ENCODE data around the gene CNNM3. TPM values are rescaled to one million over a fixed set of nuclear protein-coding genes. Genes with fewer than 3 reads are reported as not detected.

The CNNM3 gene
- total and polyA plus RNA-seq, 2 experiments from 2014 or later: 17.1 to 25.8 TPM

DNA sequence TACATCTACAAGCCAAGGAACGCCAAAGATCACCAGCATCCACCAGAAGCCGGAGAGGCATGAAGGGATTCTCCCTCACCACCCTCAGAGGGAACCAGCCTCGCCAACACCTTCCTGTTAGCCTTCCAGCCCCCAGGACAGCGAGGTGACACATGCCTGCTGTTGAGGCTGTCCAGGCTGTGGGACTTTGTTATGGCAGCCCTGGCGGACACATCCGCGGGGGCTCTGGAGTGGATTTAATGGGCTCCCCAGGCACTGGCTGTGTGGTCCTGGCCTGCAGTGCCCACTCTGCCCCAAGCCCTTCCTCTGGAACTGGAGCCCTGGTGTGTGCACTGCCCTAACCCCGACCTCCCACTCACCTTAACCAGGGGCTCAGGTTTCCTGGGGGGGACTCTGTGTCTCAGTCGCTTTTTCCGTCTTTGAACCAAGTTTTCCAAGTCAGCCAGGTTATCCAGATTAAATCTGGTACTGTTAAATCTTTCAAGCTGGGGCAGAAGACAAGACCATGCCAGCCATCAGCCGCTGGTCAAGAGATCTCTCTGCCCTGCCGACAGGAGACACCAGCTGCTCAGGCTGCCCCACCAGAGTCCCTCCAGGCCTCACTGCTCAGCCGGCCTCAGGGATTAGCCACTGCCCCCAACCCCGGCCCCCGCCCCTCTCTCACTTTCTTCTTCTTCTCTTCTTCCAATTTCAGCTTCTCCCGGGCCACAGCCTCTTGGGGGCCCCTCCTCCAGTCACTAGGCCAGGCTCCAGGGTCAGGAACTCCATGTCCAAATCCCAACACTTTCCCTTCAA is 25.8 kb downstream of the CNNM3 start:
- WGBS (ENCODE audit: low lambda C conversion rate, missing lambda C conversion rate): 91% methylated on average over 12 of the region's 16 CpGs
- H3K36me3 ChIP-seq (replicated peaks; ENCODE audit: insufficient read depth, low read depth): no peaks in the 10 kb centered on the region
- no peaks in the 10 kb centered on the region for H3K4me1 ChIP-seq (ENCODE audit: insufficient read depth)
- H3K4me2 ChIP-seq: no peak overlapping the region
- no peak overlapping the region for H3K4me3 ChIP-seq
- no peaks in the 10 kb centered on the region for H3K9me2 ChIP-seq (replicated peaks; ENCODE audit: insufficient read depth)
- H3K9me3 ChIP-seq (ENCODE audit: low read depth): no peaks in the 10 kb centered on the region
- TF ChIP-seq, protein P1, sequence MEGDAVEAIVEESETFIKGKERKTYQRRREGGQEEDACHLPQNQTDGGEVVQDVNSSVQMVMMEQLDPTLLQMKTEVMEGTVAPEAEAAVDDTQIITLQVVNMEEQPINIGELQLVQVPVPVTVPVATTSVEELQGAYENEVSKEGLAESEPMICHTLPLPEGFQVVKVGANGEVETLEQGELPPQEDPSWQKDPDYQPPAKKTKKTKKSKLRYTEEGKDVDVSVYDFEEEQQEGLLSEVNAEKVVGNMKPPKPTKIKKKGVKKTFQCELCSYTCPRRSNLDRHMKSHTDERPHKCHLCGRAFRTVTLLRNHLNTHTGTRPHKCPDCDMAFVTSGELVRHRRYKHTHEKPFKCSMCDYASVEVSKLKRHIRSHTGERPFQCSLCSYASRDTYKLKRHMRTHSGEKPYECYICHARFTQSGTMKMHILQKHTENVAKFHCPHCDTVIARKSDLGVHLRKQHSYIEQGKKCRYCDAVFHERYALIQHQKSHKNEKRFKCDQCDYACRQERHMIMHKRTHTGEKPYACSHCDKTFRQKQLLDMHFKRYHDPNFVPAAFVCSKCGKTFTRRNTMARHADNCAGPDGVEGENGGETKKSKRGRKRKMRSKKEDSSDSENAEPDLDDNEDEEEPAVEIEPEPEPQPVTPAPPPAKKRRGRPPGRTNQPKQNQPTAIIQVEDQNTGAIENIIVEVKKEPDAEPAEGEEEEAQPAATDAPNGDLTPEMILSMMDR (IDR thresholded peaks at IDR 0.05; ENCODE audit: poor library complexity): no peak
- TF ChIP-seq EZH2 (IDR thresholded peaks at IDR 0.05; ENCODE audit: borderline replicate concordance) (no peak), EZH2phosphoT487 (IDR thresholded peaks at IDR 0.05; ENCODE audit: low read depth, severe bottlenecking, unreplicated experiment) (no peak)
- H2AFZ ChIP-seq: no peak overlapping the region
- DNase-seq (ENCODE audit: low spot score): no peak
- H4K20me1 ChIP-seq (ENCODE audit: insufficient read depth, poor library complexity, severe bottlenecking): no peaks in the 10 kb centered on the region
- no peaks in the 10 kb centered on the region for H3K79me2 ChIP-seq
- H3K27ac ChIP-seq: no peak overlapping the region
- no peaks in the 10 kb centered on the region for H3K27me3 ChIP-seq

DNA sequence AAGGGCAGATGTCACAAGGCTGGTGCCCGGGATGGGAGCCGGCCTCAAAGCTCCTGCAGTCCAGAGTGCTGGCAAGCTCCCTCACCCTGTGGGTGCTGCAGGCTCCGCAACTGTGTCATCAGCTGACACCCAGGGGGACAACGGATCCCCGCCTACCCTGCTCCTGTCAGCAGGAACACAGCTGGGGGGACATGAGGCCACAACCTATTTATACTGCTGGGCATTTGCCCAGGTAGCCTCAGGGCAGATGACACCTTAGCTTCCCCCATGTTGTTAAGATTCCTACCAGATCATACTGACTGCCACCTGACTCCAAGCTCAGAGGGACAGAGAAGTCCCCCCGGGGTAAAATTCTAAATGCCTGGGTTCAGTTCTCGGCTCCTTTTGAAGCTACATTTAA is 26.5 kb downstream of the CNNM3 start:
- H4K20me1 ChIP-seq (ENCODE audit: insufficient read depth, poor library complexity, severe bottlenecking): no peaks in the 10 kb centered on the region
- no peaks in the 10 kb centered on the region for H3K36me3 ChIP-seq (replicated peaks; ENCODE audit: insufficient read depth, low read depth)
- TF ChIP-seq, protein P1 (IDR thresholded peaks at IDR 0.05; ENCODE audit: poor library complexity): no peak
- TF ChIP-seq EZH2phosphoT487 (IDR thresholded peaks at IDR 0.05; ENCODE audit: low read depth, severe bottlenecking, unreplicated experiment): no peak
- no peak for TF ChIP-seq EZH2 (IDR thresholded peaks at IDR 0.05; ENCODE audit: borderline replicate concordance)
- H3K4me3 ChIP-seq: no peak overlapping the region
- H3K4me2 ChIP-seq: no peak overlapping the region
- no peaks in the 10 kb centered on the region for H3K4me1 ChIP-seq (ENCODE audit: insufficient read depth)
- H3K79me2 ChIP-seq: no peaks in the 10 kb centered on the region
- H3K9me3 ChIP-seq (ENCODE audit: low read depth): no peaks in the 10 kb centered on the region
- no peaks in the 10 kb centered on the region for H3K9me2 ChIP-seq (replicated peaks; ENCODE audit: insufficient read depth)
- no peak overlapping the region for H2AFZ ChIP-seq
- H3K27ac ChIP-seq: no peak overlapping the region
- DNase-seq (ENCODE audit: low spot score): no peak
- no peaks in the 10 kb centered on the region for H3K27me3 ChIP-seq
- 91% methylated on average over 7 of the region's 7 CpGs for WGBS (ENCODE audit: low lambda C conversion rate, missing lambda C conversion rate)

DNA sequence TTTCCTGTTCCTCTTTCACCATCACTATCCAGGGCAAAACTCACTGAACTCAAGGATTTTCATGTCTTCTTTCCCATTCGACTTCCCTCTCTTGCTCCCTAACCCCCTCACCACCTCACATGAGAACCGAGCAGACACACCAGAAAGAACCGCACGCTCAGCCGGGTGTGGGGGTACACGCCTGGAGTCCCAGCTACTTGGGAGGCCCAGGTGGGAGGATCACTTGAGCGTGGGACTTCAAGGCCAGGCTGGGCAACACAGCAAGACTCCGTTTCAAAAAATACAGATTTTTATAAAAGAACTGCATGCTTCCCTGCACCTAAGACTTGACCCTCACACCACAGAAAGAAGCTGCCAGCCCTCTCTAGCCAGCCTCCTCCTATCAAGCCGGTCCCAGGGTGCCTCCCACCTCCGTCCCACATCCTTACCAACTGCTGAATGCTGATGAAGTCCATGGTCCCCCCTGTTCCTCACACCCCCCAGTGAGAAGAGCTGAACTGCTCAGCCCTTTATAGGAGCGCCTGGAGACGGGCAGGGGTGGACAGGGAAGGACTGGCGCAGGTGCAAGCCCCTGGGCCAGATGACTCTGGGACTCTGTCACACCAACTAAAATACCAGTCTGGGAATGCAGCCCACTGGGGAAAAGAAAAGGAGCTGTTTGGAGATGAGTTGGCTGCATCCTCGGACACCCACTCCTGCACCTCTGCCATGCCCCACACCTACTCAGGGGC is 27.6 kb downstream of the CNNM3 start, which contains the start of gene ANKRD23:
ANKRD23 (minus strand) TSS at position 484 of the 731 bp plus-strand sequence; CDS start at position 455, 29 bp downstream.
- Histone ChIP-seq H4K20me1 (ENCODE audit: insufficient read depth, poor library complexity, severe bottlenecking) (no peaks in the 10 kb centered on the region), H3K4me1 (ENCODE audit: insufficient read depth) (no peaks in the 10 kb centered on the region), H3K27ac (no peak within 1 kb of the TSS), H3K9me2 (replicated peaks; ENCODE audit: insufficient read depth) (no peaks in the 10 kb centered on the region), H3K4me3 (no peak within 1 kb of the TSS), H3K79me2 (no peaks in the 10 kb centered on the region), H2AFZ (no peak within 1 kb of the TSS), H3K36me3 (replicated peaks; ENCODE audit: insufficient read depth, low read depth) (no peaks in the 10 kb centered on the region), H3K9me3 (ENCODE audit: low read depth) (no peaks in the 10 kb centered on the region), H3K4me2 (no peak within 1 kb of the TSS), H3K27me3 (no peaks in the 10 kb centered on the region)
- DNase-seq (ENCODE audit: low spot score): no peak
- TF ChIP-seq, protein P1 (IDR thresholded peaks at IDR 0.05; ENCODE audit: poor library complexity): no peak
- no peak for TF ChIP-seq EZH2phosphoT487 (IDR thresholded peaks at IDR 0.05; ENCODE audit: low read depth, severe bottlenecking, unreplicated experiment)
- TF ChIP-seq EZH2 (IDR thresholded peaks at IDR 0.05; ENCODE audit: borderline replicate concordance): no peak
- 96% methylated on average over 14 of the region's 14 CpGs for WGBS (ENCODE audit: low lambda C conversion rate, missing lambda C conversion rate)

All from hepatocyte (in vitro differentiated cells).